GM12801 (cell line): ENCODE measurements around the gene SATB1.

Experiments used
- TF ChIP-seq, protein P1 (sequence below): IDR thresholded peaks from one replicate; pipeline ENCODE4 v1.5.1; 2011; ENCODE audit warnings: control low read depth; ENCODE audit not compliant: insufficient read length; ENCODE audit errors: extremely low read depth

SATB1 gene

DNA sequence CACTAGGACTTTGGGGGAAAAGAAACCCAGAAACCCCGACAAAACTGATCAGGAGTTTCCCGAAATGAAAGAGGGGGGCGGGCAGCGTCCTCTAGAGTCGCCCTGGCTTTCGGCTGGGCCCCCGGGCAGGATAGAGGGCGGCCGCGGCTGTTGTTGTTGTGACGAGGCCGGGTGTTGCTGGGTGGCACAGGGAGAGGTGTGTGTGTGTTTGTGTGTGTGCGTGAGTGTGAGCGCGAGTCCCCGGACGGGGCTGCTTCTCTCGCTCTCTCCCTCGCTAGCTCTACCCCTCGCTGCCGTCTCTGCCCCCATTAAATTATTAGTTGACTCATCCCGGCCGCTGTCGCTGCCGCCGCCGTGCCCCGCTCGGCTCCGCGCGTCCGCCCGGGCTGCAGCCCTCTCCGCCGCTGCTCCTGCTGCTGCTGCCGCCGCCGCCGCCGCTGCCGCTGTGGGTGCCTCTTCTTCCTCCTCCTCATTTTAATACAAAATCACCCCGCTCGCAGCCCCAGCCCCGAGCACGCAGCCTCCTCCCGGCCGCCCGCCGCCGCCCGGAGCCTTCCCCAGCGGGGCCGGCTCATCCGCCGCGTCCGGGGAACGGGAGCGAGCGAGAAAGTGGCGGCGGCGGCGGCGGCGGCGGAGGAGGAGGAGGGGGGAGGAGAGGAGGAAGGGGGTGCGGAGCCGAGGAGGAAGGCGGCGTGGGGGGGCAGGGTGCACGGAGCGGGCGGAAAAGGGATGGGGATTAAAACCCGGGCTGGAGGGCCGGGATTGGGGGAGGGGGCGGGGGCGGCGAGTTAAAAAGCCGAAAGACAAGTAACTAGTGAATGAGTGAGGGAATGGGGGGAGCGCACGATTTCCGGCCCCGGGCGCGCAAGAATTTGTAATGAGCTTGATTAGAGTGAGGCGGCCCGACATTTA is at the start of gene SATB1:
SATB1 (minus strand) TSS at position 611 of the 912 bp plus-strand sequence. CDS start 4,372 bp downstream, outside the sequence.
- TF ChIP-seq, protein P1, sequence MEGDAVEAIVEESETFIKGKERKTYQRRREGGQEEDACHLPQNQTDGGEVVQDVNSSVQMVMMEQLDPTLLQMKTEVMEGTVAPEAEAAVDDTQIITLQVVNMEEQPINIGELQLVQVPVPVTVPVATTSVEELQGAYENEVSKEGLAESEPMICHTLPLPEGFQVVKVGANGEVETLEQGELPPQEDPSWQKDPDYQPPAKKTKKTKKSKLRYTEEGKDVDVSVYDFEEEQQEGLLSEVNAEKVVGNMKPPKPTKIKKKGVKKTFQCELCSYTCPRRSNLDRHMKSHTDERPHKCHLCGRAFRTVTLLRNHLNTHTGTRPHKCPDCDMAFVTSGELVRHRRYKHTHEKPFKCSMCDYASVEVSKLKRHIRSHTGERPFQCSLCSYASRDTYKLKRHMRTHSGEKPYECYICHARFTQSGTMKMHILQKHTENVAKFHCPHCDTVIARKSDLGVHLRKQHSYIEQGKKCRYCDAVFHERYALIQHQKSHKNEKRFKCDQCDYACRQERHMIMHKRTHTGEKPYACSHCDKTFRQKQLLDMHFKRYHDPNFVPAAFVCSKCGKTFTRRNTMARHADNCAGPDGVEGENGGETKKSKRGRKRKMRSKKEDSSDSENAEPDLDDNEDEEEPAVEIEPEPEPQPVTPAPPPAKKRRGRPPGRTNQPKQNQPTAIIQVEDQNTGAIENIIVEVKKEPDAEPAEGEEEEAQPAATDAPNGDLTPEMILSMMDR: no peak

DNA sequence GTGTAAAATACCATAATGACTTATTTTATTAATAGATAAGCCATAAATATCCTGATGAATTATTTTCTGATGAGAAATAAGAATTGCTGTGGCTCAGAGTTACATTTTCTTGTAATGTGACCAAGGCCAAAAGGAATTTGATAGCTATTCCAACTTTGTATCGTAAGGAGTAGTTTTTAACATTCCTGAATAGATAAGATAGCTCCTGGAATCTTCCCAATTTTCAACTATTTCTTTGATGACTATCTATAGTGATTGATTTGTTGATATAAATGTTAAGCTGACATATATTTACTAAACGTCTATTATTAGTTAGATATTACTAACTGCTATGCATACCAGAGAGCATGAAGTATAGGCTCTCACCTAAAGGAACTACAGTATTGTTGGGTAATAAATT is 49.1 kb upstream of the SATB1 start:
- TF ChIP-seq, protein P1: no peak

DNA sequence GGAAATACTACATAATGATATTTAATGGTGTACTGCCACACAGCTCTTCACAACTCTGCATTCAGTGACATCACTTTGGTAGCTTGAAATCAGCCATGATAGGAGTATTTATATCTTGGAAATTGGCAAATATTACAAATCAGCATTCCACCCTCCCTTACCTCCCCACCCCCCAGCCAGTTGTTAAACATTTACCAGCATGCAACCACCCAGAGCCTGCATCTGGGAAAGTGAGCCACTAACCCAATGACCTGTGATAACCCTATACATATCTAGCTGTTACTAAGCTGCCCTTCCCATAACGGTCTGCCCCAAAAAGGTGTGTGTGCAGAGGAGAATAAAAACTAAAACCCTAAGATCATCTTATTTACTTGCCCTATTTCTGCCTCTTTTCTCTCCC is 44.6 kb upstream of the SATB1 start:
- TF ChIP-seq, protein P1: no peak

DNA sequence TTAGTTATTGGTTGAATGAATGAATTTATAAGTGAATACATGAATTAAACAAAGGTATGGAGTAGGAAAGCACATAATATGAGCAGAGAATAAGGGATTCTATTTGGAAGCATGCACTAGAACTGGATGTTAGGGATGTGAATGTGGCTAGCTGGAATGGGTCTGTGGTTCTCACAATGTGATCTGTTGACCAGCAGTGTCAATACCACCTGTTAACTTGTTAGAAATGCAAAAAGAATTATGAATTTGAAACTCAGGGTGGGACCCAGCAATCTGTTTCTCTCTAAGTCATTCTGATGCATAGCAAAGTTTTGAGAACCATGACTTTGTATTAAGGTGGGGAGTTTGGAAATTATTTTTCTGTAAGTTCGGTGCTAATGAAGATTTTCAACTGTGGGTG is 41.0 kb upstream of the SATB1 start:
- TF ChIP-seq, protein P1: no peak

DNA sequence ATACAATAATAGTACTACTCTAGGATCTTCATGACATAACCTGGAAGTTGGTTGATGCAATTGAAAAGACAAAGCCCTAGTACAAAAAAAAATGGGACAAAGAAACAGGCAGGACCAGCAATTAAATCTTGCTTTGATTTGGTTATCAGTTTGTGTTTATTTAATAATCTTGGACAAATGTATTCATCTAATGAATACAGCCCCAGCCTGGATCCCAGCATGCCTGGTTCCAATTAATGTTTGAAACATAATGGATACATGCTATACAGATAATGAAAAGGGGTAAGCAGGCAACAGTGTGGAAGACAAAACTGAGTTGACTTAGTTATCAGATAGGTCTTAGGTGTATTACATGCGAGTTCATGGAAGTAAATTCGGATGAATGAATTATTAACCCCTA is 29.6 kb upstream of the SATB1 start:
- TF ChIP-seq, protein P1: no peak

DNA sequence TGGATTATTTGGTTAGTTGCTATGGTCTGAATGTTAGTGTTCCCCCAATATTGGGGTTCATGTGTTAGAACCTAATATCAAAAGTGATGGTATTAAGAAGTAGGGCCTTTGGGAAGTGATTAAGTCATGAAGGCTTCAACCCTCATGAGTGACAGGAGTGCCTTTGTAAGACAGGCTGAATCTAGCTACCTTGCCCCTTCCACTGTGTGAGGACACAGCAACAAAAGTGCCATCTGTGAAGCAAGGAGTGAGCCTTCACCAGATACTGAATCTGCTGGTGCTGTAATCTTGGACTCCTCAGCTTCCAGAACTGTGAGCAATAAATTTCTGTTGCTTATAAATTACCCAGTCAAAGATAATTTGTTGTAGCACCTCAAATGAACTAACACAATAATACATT is 22.6 kb upstream of the SATB1 start:
- TF ChIP-seq, protein P1: no peak

DNA sequence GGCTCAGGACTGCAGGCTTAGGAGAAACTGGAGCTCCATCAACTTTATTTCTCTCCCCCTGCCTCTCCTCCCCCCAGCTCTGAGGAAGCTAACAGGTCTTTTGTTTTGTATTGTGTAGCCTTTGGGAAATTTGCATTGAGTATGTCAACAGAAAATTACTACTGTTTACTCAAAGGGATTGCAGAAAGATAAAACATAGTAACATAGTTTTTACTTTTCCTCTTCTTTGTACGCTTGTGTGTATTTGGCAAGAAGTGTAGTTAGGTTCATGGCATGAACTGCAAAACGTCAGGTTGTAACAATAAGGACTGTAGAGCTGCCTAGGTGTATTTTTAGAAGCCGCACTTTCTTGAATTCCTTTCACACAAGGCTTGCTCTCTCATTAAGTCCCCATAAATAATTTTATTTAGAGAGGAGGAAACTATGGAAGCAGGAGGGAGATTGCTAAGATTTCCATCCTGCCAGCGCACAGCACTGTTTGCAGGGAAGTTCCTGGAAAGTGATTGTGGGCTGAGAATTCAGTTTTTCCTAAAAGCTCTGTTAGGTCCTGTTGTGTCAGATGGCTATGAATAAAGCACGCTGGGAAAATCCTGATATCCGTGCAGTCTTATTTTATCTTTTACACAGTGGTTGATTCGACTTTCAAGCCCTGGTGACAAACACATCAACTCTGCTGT is 21.1 kb upstream of the SATB1 start:
- TF ChIP-seq, protein P1: no peak
